ENCODE data around the gene NQO2.

- no peak for TF ChIP-seq POLR2A (IDR thresholded peaks at IDR 0.05; ENCODE audit: low read depth, low read length)
- TF ChIP-seq POLR2AphosphoS5 (IDR thresholded peaks at IDR 0.05; ENCODE audit: low read depth, low read length), result no peak
- TF ChIP-seq TAF1 (IDR thresholded peaks at IDR 0.05; ENCODE audit: low read depth, low read length), result no peak
- TF ChIP-seq SPI1 (IDR thresholded peaks at IDR 0.05; ENCODE audit: low read depth, low read length), result no peak
- TF ChIP-seq POU2F2 (IDR thresholded peaks at IDR 0.05; ENCODE audit: low read depth, low read length), result no peak
- no peak for TF ChIP-seq PAX5 (IDR thresholded peaks at IDR 0.05; ENCODE audit: insufficient read depth, low read length, severe bottlenecking)
Observed at GRCh38 chr6:2993755-2994317, 5.9 kb upstream of the NQO2 start.
